Subcutaneous abdominal adipose tissue (tissue), 5 donors: Measurements from ENCODE around the gene LIN54.
"Not testable (repeated sequence)": the region's sequence is repeated elsewhere in the genome, so short reads cannot be mapped to it uniquely, and the experiment has no call there.

ENCODE experiments used
- H3K27ac ChIP-seq: one replicate; pipeline ENCODE4 v1.7.0; 2013; ENCODE audit warnings: low read depth, mild to moderate bottlenecking, inconsistent platforms, low read length, moderate library complexity
- H3K27me3 ChIP-seq, 5 donors: one replicate each; pipeline ENCODE4 v1.7.0; 2013; ENCODE audit warnings: low read length in 5 of 5, inconsistent platforms in 1 of 5; ENCODE audit not compliant: control insufficient read depth in 5 of 5, insufficient read depth in 4 of 5
- H3K36me3 ChIP-seq, 5 donors: one replicate each; pipeline ENCODE4 v1.7.0; 2013; ENCODE audit warnings: low read length in 5 of 5; ENCODE audit not compliant: control insufficient read depth in 5 of 5, insufficient read depth in 5 of 5
- H3K4me1 ChIP-seq, 5 donors: one replicate each; pipeline ENCODE4 v1.7.0; 2013; ENCODE audit warnings: low read length in 5 of 5, mild to moderate bottlenecking in 3 of 5, moderate library complexity in 1 of 5; ENCODE audit not compliant: control insufficient read depth in 5 of 5, insufficient read depth in 5 of 5
- H3K4me3 ChIP-seq, 5 donors: one replicate each; pipeline ENCODE4 v1.7.0; 2013; ENCODE audit warnings: low read length in 5 of 5, low read depth in 1 of 5
- H3K9ac ChIP-seq, 5 donors: one replicate each; pipeline ENCODE4 v1.7.0; 2013; ENCODE audit warnings: low read length in 5 of 5, mild to moderate bottlenecking in 4 of 5, moderate library complexity in 3 of 5
- H3K9me3 ChIP-seq, 5 donors: one replicate each; pipeline ENCODE4 v1.7.0; 2013; ENCODE audit warnings: low read length in 5 of 5; ENCODE audit not compliant: control insufficient read depth in 5 of 5
- donor health status: healthy.
- donor health status: healthy.
- donor health status: healthy.
- donor health status: healthy.
- donor health status: healthy.

The LIN54 gene

DNA sequence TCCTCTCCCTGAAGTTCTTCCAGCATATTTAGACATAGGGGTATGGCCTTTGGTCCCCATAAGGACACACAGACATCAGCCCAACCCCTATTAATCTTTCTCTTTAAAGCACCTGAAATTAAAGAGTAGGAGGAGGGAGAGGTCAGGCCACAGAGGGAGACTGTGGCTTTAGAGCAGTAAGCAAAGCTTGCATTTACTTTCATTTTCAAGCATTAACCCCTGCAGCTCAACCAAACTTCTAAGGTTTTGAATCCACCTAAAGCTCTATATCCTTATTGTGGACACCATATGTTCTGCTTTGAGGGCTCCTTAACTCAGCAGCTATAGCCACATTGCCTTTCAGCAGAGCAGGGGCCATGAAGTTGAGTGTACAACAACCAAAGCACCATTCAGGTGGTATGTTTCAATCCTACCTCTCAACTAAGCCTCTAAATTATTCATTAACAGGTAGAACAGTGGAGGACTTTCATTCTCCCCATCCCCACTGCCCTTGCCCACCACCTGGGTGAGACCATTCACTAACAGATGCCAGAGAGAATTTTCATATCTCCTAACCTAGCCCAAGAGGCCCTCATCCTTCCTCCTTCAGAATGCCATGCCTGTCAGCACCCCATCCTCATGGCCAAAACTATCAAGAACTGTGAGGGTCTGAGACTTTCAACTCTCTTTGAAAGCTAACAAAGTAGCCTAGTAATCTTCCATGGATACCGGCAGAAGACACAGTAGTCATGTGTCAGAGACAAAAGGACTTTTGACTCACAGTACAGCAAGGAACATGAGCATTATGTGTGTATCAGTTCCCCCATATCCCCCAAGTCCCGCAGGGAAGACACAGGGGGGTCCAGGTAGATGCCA lies 20.8 kb downstream of the LIN54 start:
- Histone ChIP-seq H3K4me3 (no peak overlapping the region), H3K27ac (no peak overlapping the region), H3K4me1 (peaks cover 0 to 8% (median 0%) of the 10 kb centered on the region in 5 donors), H3K9ac (no peak overlapping the region), H3K36me3 (no peaks in the 10 kb centered on the region), H3K27me3 (no peaks in the 10 kb centered on the region), H3K9me3 (no peaks in the 10 kb centered on the region)

DNA sequence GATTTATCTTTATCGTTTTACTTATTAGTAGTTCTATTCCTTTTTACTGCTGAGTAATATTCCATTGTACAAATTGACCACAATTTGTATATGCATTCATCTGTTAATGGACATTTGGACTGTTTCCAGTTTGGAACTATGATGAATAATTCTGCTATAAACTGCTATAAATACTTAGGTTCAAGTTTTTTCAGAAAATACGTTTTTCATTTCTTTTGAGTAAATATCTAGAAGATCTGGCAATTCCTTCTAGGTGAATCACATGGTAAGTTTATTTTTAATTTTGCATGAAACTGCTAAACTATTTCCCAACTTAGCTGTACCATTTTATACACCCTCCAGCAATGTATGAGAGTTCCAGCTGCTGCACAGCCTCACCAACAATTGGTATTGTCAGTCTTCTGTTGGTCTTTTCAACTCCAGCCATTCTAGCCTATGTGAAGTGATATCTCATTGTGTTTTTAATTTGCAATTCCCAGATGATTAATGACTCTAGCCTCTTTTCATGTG lies 22.2 kb downstream of the LIN54 start:
- peaks cover 0 to 6% (median 4%) of the 10 kb centered on the region in 5 donors for H3K36me3 ChIP-seq
- no peak overlapping the region for H3K27ac ChIP-seq
- no peak overlapping the region for H3K4me3 ChIP-seq
- peaks cover 0 to 8% (median 0%) of the 10 kb centered on the region in 5 donors for H3K4me1 ChIP-seq
- no peaks in the 10 kb centered on the region for H3K27me3 ChIP-seq
- H3K9me3 ChIP-seq, result no peaks in the 10 kb centered on the region
- no peak overlapping the region for H3K9ac ChIP-seq

DNA sequence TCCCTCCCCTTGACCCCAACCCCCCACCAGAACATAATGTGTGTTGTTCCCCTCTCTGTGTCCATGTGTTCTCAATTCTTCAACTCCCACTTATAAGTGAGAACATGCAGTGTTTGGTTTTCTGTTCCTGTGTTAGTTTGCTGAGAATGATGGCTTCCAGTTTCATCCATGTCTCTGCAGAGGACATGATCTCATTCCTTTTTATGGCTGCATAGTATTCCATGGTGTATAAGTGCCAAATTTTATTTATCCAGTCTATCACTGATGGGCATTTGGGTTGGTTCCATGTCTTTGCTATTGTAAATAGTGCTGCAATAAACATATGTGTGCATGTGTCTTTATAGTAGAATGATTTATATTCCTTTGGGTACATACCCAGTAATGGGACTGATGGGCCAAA lies 23.1 kb downstream of the LIN54 start:
- not testable (repeated sequence) for H3K4me1 ChIP-seq, H3K9ac ChIP-seq, H3K27me3 ChIP-seq, H3K4me3 ChIP-seq, H3K9me3 ChIP-seq, H3K27ac ChIP-seq, H3K36me3 ChIP-seq

DNA sequence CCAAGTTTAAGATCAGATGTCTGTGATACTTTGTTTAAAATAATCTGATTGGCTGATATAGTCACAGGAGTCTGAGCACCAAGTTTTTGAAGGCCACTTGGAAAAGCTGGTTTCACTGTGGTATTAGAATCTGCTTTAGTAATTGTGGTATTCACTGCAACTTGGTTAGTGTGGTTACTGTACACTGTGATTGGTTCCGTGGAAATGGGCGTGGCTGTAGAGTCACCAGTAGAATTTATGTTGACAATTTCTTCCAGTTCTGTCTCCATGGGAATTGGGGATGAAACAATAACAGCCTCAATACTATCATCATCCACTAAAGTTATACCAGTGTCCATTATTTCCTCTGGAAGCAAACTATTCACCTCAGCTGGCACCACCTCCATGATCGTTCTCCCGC lies 26.2 kb downstream of the LIN54 start:
- Histone ChIP-seq H3K9me3 (no peaks in the 10 kb centered on the region), H3K4me1 (peaks cover 0 to 4% (median 0%) of the 10 kb centered on the region in 5 donors), H3K4me3 (no peak overlapping the region), H3K27ac (no peak overlapping the region), H3K36me3 (peaks cover 0 to 7% (median 6%) of the 10 kb centered on the region in 5 donors), H3K9ac (no peak overlapping the region), H3K27me3 (no peaks in the 10 kb centered on the region)

DNA sequence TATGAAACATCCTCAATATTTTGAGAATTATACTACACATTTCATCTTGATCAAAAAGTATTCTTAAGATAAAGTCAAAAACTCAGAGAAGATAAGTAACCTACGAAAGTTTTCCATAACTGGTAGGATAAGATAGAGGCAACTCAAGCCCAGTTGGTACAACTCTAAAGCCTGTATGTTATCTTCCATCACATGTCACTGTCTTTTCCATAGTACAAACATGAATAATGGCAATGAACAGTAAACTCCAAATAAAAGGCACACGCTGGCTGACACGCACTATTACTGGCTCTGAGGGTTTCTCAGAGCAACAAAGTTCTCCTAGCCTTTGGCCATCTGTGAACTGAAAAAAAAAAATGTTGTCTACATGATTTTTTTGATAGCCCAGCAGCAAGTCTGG lies 27.2 kb downstream of the LIN54 start:
- H3K27ac ChIP-seq, result no peak overlapping the region
- H3K36me3 ChIP-seq, result peaks cover 0 to 7% (median 6%) of the 10 kb centered on the region in 5 donors
- H3K27me3 ChIP-seq, result no peaks in the 10 kb centered on the region
- H3K9me3 ChIP-seq, result no peaks in the 10 kb centered on the region
- H3K9ac ChIP-seq, result no peak overlapping the region
- H3K4me3 ChIP-seq, result no peak overlapping the region
- no peaks in the 10 kb centered on the region for H3K4me1 ChIP-seq

DNA sequence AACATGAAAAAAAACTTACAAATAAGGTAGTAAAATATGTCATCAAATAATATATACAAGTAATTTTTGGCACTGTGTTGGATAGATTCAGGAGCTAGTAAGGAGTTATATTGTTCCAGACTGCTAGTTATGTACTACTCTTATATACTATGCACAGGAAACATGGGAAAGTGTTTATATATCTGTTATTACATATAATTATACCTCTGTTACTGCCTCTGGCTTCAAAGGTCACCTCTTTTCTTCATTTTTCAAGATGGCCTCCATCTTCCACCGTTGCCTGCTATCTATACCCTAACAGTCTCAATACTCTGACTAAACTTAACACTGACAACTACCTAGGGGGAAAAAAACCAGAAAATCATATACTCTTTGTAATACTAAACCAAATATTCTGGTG lies 29.5 kb downstream of the LIN54 start:
- H3K4me1 ChIP-seq, result no peaks in the 10 kb centered on the region
- H3K36me3 ChIP-seq, result peaks cover 4 to 11% (median 8%) of the 10 kb centered on the region in 5 donors
- no peak overlapping the region for H3K27ac ChIP-seq
- H3K27me3 ChIP-seq, result no peaks in the 10 kb centered on the region
- H3K4me3 ChIP-seq, result no peak overlapping the region
- H3K9me3 ChIP-seq, result no peaks in the 10 kb centered on the region
- H3K9ac ChIP-seq, result no peak overlapping the region

DNA sequence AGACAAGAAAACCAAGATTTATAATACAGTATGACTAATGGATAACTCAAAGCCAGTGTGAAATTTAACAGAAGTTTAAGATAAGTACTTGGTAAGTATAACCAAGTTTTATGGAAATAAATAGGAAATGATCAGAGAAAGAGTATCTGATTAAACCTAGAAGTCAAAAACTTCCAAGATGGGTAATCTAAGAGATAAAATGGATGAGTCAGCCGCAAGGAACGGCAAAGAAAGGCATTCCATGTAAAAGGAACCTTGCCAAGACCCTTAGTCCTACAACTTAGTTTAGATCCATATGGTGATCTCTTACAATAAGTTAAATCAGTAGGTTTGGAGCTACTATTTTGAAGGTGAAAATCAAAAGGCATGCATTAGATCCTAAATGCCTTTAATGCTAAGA lies 34.8 kb downstream of the LIN54 start:
- no peak overlapping the region for H3K27ac ChIP-seq
- H3K9ac ChIP-seq, result no peak overlapping the region
- H3K4me3 ChIP-seq, result no peak overlapping the region
- H3K36me3 ChIP-seq, result peaks cover 0 to 14% (median 8%) of the 10 kb centered on the region in 5 donors
- H3K9me3 ChIP-seq, result no peaks in the 10 kb centered on the region
- no peaks in the 10 kb centered on the region for H3K27me3 ChIP-seq
- H3K4me1 ChIP-seq, result no peaks in the 10 kb centered on the region

DNA sequence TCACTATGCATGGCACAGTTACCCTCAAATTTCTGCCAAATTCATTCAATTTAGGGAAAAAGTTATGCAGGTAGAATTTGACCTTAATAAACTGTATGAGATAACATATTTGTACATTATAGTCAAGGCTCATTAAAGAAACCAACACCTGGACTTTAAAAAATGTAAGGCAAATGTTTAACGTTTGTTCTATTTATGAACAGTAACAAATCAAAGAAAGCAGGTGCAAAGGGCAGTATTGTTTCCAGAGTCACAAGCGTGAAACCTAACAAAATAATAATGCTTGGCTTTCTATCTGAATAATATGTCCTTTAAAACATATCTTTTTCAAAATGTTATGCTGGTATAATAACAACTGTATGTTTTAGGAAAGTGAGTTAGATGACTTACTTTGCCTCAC lies 41.2 kb downstream of the LIN54 start:
- Histone ChIP-seq H3K9ac (no peak overlapping the region), H3K4me3 (no peak overlapping the region), H3K27ac (no peak overlapping the region), H3K4me1 (no peaks in the 10 kb centered on the region), H3K27me3 (no peaks in the 10 kb centered on the region), H3K36me3 (peaks cover 9 to 33% (median 18%) of the 10 kb centered on the region in 5 donors), H3K9me3 (no peaks in the 10 kb centered on the region)

DNA sequence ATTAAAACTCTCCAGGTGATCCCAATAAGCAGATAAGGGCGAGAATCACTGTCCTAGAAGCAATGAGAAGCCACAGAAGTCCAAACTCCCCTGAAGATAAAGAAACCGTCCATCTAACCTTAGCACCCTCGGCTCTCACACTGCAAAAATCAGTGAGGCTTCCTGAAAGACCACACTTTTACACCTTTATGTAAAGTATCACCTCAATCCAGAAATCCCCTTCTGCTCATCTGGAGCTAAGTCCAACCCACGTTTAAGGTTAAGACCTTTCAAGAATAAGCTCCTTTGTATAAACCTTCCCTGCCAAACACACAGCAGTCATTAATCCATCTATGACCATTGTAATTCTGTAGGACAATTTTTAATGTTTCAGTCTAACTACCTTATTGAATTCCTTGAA lies 41.7 kb downstream of the LIN54 start:
- Histone ChIP-seq H3K36me3 (peaks cover 9 to 33% (median 18%) of the 10 kb centered on the region in 5 donors), H3K27me3 (no peaks in the 10 kb centered on the region)

DNA sequence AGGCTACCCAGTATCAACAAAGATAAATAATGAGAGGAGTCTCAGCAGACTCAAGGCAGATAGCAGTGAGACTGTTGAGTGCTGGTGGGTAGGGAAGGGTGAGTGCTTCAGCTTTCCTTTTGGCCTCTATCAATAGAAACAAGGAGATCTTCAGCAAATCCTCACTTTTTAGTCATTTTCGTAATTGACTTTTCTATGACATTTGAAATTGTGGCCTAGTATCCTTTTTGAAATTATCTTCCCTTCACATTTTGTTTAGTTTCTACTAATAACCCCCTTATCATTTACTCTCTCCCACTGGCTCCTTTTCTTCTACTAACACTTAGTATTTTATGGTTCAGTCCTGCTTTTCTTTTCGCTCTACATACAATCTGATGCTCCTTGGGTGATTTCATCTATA lies 44.9 kb downstream of the LIN54 start:
- H3K27ac ChIP-seq, result no peak overlapping the region
- H3K9ac ChIP-seq, result no peak overlapping the region
- H3K9me3 ChIP-seq, result no peaks in the 10 kb centered on the region
- peaks cover 7 to 34% (median 18%) of the 10 kb centered on the region in 5 donors for H3K36me3 ChIP-seq
- no peaks in the 10 kb centered on the region for H3K27me3 ChIP-seq
- no peaks in the 10 kb centered on the region for H3K4me1 ChIP-seq
- H3K4me3 ChIP-seq, result no peak overlapping the region

More for the DNA sequence above, 41.7 kb downstream of the LIN54 start:
- Histone ChIP-seq H3K4me3 (no peak overlapping the region), H3K9me3 (no peaks in the 10 kb centered on the region), H3K9ac (no peak overlapping the region), H3K4me1 (no peaks in the 10 kb centered on the region), H3K27ac (no peak overlapping the region)
